Gastrocnemius medialis (tissue), 4 donors: ENCODE data around the gene CFHR3.
"Not testable (repeated sequence)": the region's sequence is repeated elsewhere in the genome, so short reads cannot be mapped to it uniquely, and the experiment has no call there.

Experiments
- POLR2A ChIP-seq, 2 donors: fragments of 450-650 bp; IDR thresholded peaks; one replicate each; pipeline ENCODE4 v1.6.1; 2017; ENCODE audit warnings: antibody characterized with exemption in 2 of 2, mild to moderate bottlenecking in 2 of 2, moderate library complexity in 2 of 2
- TF ChIP-seq, protein P1 (sequence below), 5 experiments: fragments of 450-650 bp in 3 of 5; fragments of 200-600 bp in 2 of 5; sonication (generic) in 2 of 5; IDR thresholded peaks in 4 of 5; conservative IDR thresholded peaks in 1 of 5; 1 replicate in 4 of 5; 2 replicates in 1 of 5; pipeline ENCODE4 v1.5.1; 2016 to 2019; ENCODE audit warnings: antibody characterized with exemption in 5 of 5, mild to moderate bottlenecking in 3 of 5, moderate library complexity in 3 of 5

DNA sequence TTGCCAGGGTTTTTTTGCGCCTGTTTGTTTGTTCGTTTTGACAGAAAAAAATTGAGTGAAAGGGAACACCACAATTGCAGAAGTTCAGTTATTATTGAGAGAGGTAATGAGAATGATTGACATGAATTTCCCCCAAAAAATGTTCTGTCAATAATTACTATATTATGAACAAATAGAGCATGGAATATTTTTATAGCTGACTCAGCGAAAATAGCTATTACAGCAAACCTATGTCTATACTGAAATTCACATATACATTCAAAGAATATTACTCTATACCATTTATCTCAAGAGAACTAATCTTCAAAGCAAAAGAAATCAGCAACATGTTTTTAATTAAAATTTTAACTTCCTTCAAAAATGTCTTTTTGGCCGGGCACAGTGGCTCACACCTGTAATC lies 4.8 kb upstream of the CFHR3 start:
- TF ChIP-seq, protein P1, sequence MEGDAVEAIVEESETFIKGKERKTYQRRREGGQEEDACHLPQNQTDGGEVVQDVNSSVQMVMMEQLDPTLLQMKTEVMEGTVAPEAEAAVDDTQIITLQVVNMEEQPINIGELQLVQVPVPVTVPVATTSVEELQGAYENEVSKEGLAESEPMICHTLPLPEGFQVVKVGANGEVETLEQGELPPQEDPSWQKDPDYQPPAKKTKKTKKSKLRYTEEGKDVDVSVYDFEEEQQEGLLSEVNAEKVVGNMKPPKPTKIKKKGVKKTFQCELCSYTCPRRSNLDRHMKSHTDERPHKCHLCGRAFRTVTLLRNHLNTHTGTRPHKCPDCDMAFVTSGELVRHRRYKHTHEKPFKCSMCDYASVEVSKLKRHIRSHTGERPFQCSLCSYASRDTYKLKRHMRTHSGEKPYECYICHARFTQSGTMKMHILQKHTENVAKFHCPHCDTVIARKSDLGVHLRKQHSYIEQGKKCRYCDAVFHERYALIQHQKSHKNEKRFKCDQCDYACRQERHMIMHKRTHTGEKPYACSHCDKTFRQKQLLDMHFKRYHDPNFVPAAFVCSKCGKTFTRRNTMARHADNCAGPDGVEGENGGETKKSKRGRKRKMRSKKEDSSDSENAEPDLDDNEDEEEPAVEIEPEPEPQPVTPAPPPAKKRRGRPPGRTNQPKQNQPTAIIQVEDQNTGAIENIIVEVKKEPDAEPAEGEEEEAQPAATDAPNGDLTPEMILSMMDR (IDR thresholded peaks at IDR 0.05 in 4 of 5, conservative IDR thresholded peaks at IDR 0.05 in 1 of 5) = not testable (repeated sequence)
- TF ChIP-seq POLR2A (IDR thresholded peaks at IDR 0.05) = not testable (repeated sequence)
